ENCODE data around the gene GEMIN2.

Gene GEMIN2

DNA sequence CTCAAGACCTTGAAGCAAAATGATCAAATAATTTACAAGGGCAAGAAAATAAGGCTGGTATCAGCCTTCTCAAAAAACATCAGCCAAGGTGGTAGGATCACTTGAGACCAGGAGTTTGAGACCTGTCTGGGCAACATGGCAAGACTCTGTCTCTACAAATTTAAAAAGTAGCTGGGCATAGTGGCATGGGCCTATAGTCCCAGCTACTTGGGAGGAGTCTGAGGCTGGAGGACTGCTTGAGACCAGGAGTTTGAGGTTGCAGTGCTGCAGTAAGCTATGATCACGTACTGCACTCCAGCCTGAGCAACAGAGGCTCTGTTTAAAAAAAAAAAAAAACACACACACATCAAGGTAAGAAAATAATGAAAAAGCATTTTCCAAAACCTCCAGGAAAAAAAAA lies 33.2 kb upstream of the GEMIN2 start:
- no peak overlapping the region for H4K8ac ChIP-seq (ENCODE audit: low read depth, low read length)
- H2BK120ac ChIP-seq (ENCODE audit: insufficient read depth, low read length, poor library complexity): no peak overlapping the region
- no peaks in the 10 kb centered on the region for H3K27me3 ChIP-seq (ENCODE audit: insufficient read depth, low read length)
- no peaks in the 10 kb centered on the region for H3K79me2 ChIP-seq (ENCODE audit: control insufficient read depth, insufficient read depth, low read length, poor library complexity)
- H3K4me1 ChIP-seq (ENCODE audit: control insufficient read depth in 1 of 2, insufficient read depth in 2 of 2, low read length in 2 of 2): no peaks in the 10 kb centered on the region
- WGBS (ENCODE audit: extremely low coverage, insufficient coverage, insufficient read length): no CpG with 5 or more reads among the region's 1 CpG
- no peak overlapping the region for H4K91ac ChIP-seq (ENCODE audit: low read depth, low read length)
- H2AK5ac ChIP-seq (ENCODE audit: low read length): no peak overlapping the region
- no peak overlapping the region for H2BK12ac ChIP-seq (ENCODE audit: low read length)
- no peak overlapping the region for H4K12ac ChIP-seq (ENCODE audit: low read depth, low read length)
- H3K9me3 ChIP-seq (ENCODE audit: insufficient read depth, low read depth, low read length): no peaks in the 10 kb centered on the region
- no peak overlapping the region for H3K23ac ChIP-seq (ENCODE audit: low read length)
- H2AFZ ChIP-seq (ENCODE audit: insufficient read depth, low read length, poor library complexity): no peak overlapping the region
- no peak overlapping the region for H2BK5ac ChIP-seq (ENCODE audit: low read depth, low read length, poor library complexity)
- H3K4me3 ChIP-seq (ENCODE audit: low read depth, low read length): no peak overlapping the region
- H3K79me1 ChIP-seq (ENCODE audit: low read length): no peaks in the 10 kb centered on the region
- no peak overlapping the region for H3K18ac ChIP-seq (ENCODE audit: low read length)
- H3K36me3 ChIP-seq (ENCODE audit: control insufficient read depth in 1 of 2, insufficient read depth in 2 of 2, low read length in 2 of 2): peaks cover 25 to 29% of the 10 kb centered on the region in 2 experiments
- H3K4me2 ChIP-seq (ENCODE audit: low read length): no peak overlapping the region
- DNase-seq: no peak
- H3K14ac ChIP-seq (ENCODE audit: low read length): no peak overlapping the region
- H3K27ac ChIP-seq (ENCODE audit: low read depth, low read length): no peak overlapping the region
- no peak overlapping the region for H3K4ac ChIP-seq (ENCODE audit: low read depth, low read length)
- H3K9ac ChIP-seq (ENCODE audit: low read length): no peak overlapping the region

DNA sequence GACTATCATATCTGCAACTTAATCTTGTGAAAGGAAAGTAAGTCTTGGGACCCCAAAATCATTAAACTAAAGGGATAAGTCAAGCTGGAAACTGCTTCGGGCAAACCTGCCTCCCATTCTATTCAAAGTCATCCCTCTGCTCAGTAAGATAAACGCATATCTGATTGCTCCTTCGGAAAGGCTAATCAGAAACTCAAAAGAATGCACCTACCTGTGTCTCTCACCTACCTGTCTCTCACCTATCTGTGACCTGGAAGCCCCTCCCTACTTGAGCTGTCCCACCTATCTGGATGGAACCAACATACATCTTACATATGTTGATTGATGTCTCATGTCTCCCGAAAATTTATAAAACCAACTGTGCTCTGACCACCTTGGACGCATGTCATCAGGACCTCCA lies 31.0 kb upstream of the GEMIN2 start:
- no peak overlapping the region for H3K4ac ChIP-seq (ENCODE audit: low read depth, low read length)
- H2AK5ac ChIP-seq (ENCODE audit: low read length): no peak overlapping the region
- H3K27ac ChIP-seq (ENCODE audit: low read depth, low read length): no peak overlapping the region
- no peak overlapping the region for H2BK120ac ChIP-seq (ENCODE audit: insufficient read depth, low read length, poor library complexity)
- H2BK12ac ChIP-seq (ENCODE audit: low read length): no peak overlapping the region
- no peak overlapping the region for H4K8ac ChIP-seq (ENCODE audit: low read depth, low read length)
- no peak overlapping the region for H4K91ac ChIP-seq (ENCODE audit: low read depth, low read length)
- H3K18ac ChIP-seq (ENCODE audit: low read length): no peak overlapping the region
- H4K12ac ChIP-seq (ENCODE audit: low read depth, low read length): no peak overlapping the region
- H3K79me2 ChIP-seq (ENCODE audit: control insufficient read depth, insufficient read depth, low read length, poor library complexity): no peaks in the 10 kb centered on the region
- H3K36me3 ChIP-seq (ENCODE audit: control insufficient read depth in 1 of 2, insufficient read depth in 2 of 2, low read length in 2 of 2): peaks cover 15 to 25% of the 10 kb centered on the region in 2 experiments
- WGBS (ENCODE audit: extremely low coverage, insufficient coverage, insufficient read length): no CpG with 5 or more reads among the region's 5 CpGs
- H3K4me2 ChIP-seq (ENCODE audit: low read length): no peak overlapping the region
- no peaks in the 10 kb centered on the region for H3K4me1 ChIP-seq (ENCODE audit: control insufficient read depth in 1 of 2, insufficient read depth in 2 of 2, low read length in 2 of 2)
- no peak overlapping the region for H2BK5ac ChIP-seq (ENCODE audit: low read depth, low read length, poor library complexity)
- no peaks in the 10 kb centered on the region for H3K27me3 ChIP-seq (ENCODE audit: insufficient read depth, low read length)
- H3K23ac ChIP-seq (ENCODE audit: low read length): no peak overlapping the region
- H3K9me3 ChIP-seq (ENCODE audit: insufficient read depth, low read depth, low read length): no peaks in the 10 kb centered on the region
- no peak overlapping the region for H3K4me3 ChIP-seq (ENCODE audit: low read depth, low read length)
- DNase-seq: no peak
- H2AFZ ChIP-seq (ENCODE audit: insufficient read depth, low read length, poor library complexity): no peak overlapping the region
- no peak overlapping the region for H3K9ac ChIP-seq (ENCODE audit: low read length)
- no peak overlapping the region for H3K14ac ChIP-seq (ENCODE audit: low read length)
- H3K79me1 ChIP-seq (ENCODE audit: low read length): no peaks in the 10 kb centered on the region

DNA sequence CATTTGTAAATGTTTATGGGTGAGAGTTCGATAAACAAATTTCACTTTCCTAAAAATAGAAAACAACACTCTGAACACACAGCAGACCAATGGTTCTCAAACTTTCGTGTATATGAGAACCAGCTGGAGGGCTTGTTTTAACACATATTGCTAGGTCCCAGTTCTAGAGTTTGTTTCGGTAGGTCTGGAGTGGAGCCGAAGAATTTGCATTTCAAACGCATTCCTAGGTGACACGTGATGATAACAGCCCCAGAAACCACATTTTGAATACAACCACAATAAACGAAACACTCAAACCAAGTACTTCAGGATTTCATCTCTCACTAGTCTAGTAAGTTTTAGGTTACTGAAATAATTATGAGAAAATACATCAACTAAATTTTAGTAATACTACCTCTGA lies 28.2 kb upstream of the GEMIN2 start:
- DNase-seq: no peak
- H3K4ac ChIP-seq (ENCODE audit: low read depth, low read length): no peak overlapping the region
- H3K9me3 ChIP-seq (ENCODE audit: insufficient read depth, low read depth, low read length): no peaks in the 10 kb centered on the region
- H3K23ac ChIP-seq (ENCODE audit: low read length): no peak overlapping the region
- no peak overlapping the region for H4K91ac ChIP-seq (ENCODE audit: low read depth, low read length)
- H3K9ac ChIP-seq (ENCODE audit: low read length): no peak overlapping the region
- no peak overlapping the region for H2AFZ ChIP-seq (ENCODE audit: insufficient read depth, low read length, poor library complexity)
- no peak overlapping the region for H2AK5ac ChIP-seq (ENCODE audit: low read length)
- no peak overlapping the region for H3K4me3 ChIP-seq (ENCODE audit: low read depth, low read length)
- H3K36me3 ChIP-seq (ENCODE audit: control insufficient read depth in 1 of 2, insufficient read depth in 2 of 2, low read length in 2 of 2): peaks cover 26 to 37% of the 10 kb centered on the region in 2 experiments
- H3K4me1 ChIP-seq (ENCODE audit: control insufficient read depth in 1 of 2, insufficient read depth in 2 of 2, low read length in 2 of 2): no peaks in the 10 kb centered on the region
- no CpG with 5 or more reads among the region's 7 CpGs for WGBS (ENCODE audit: extremely low coverage, insufficient coverage, insufficient read length)
- no peak overlapping the region for H2BK5ac ChIP-seq (ENCODE audit: low read depth, low read length, poor library complexity)
- no peak overlapping the region for H2BK120ac ChIP-seq (ENCODE audit: insufficient read depth, low read length, poor library complexity)
- no peak overlapping the region for H3K14ac ChIP-seq (ENCODE audit: low read length)
- H4K12ac ChIP-seq (ENCODE audit: low read depth, low read length): no peak overlapping the region
- H3K4me2 ChIP-seq (ENCODE audit: low read length): no peak overlapping the region
- no peak overlapping the region for H3K27ac ChIP-seq (ENCODE audit: low read depth, low read length)
- H3K18ac ChIP-seq (ENCODE audit: low read length): no peak overlapping the region
- no peaks in the 10 kb centered on the region for H3K27me3 ChIP-seq (ENCODE audit: insufficient read depth, low read length)
- H3K79me1 ChIP-seq (ENCODE audit: low read length): no peaks in the 10 kb centered on the region
- H4K8ac ChIP-seq (ENCODE audit: low read depth, low read length): no peak overlapping the region
- H3K79me2 ChIP-seq (ENCODE audit: control insufficient read depth, insufficient read depth, low read length, poor library complexity): no peaks in the 10 kb centered on the region
- H2BK12ac ChIP-seq (ENCODE audit: low read length): no peak overlapping the region

GRCh38 chr14:39087493-39087892 lies 26.6 kb upstream of the GEMIN2 start:
- no peak overlapping the region for H3K14ac ChIP-seq (ENCODE audit: low read length)
- WGBS (ENCODE audit: extremely low coverage, insufficient coverage, insufficient read length): no CpG with 5 or more reads among the region's 2 CpGs
- no peak overlapping the region for H4K8ac ChIP-seq (ENCODE audit: low read depth, low read length)
- no peak overlapping the region for H2BK5ac ChIP-seq (ENCODE audit: low read depth, low read length, poor library complexity)
- H3K9me3 ChIP-seq (ENCODE audit: insufficient read depth, low read depth, low read length): no peaks in the 10 kb centered on the region
- H2AFZ ChIP-seq (ENCODE audit: insufficient read depth, low read length, poor library complexity): no peak overlapping the region
- no peaks in the 10 kb centered on the region for H3K79me2 ChIP-seq (ENCODE audit: control insufficient read depth, insufficient read depth, low read length, poor library complexity)
- no peaks in the 10 kb centered on the region for H3K27me3 ChIP-seq (ENCODE audit: insufficient read depth, low read length)
- no peak overlapping the region for H3K4me3 ChIP-seq (ENCODE audit: low read depth, low read length)
- H3K9ac ChIP-seq (ENCODE audit: low read length): no peak overlapping the region
- H3K4me2 ChIP-seq (ENCODE audit: low read length): no peak overlapping the region
- no peak overlapping the region for H3K18ac ChIP-seq (ENCODE audit: low read length)
- H3K4me1 ChIP-seq (ENCODE audit: control insufficient read depth in 1 of 2, insufficient read depth in 2 of 2, low read length in 2 of 2): no peaks in the 10 kb centered on the region
- H4K91ac ChIP-seq (ENCODE audit: low read depth, low read length): no peak overlapping the region
- H2BK120ac ChIP-seq (ENCODE audit: insufficient read depth, low read length, poor library complexity): no peak overlapping the region
- H3K79me1 ChIP-seq (ENCODE audit: low read length): no peaks in the 10 kb centered on the region
- no peak overlapping the region for H4K12ac ChIP-seq (ENCODE audit: low read depth, low read length)
- peaks cover 25 to 36% of the 10 kb centered on the region in 2 experiments for H3K36me3 ChIP-seq (ENCODE audit: control insufficient read depth in 1 of 2, insufficient read depth in 2 of 2, low read length in 2 of 2)
- DNase-seq: no peak
- no peak overlapping the region for H3K23ac ChIP-seq (ENCODE audit: low read length)
- no peak overlapping the region for H3K27ac ChIP-seq (ENCODE audit: low read depth, low read length)
- H2AK5ac ChIP-seq (ENCODE audit: low read length): no peak overlapping the region
- H2BK12ac ChIP-seq (ENCODE audit: low read length): no peak overlapping the region
- H3K4ac ChIP-seq (ENCODE audit: low read depth, low read length): no peak overlapping the region

All from trophoblast cell (in vitro differentiated cells and primary cell).